Uterus (tissue), 2 donors: ENCODE results near the gene NFE2L2.

Source experiments
- POLR2A ChIP-seq, 2 donors: fragments of 450-650 bp; IDR thresholded peaks; one replicate each; pipeline ENCODE4 v1.6.1; 2016; ENCODE audit warnings: antibody characterized with exemption in 2 of 2, mild to moderate bottlenecking in 1 of 2, moderate library complexity in 1 of 2
- TF ChIP-seq, protein P1 (sequence below), 4 experiments: fragments of 200-600 bp in 2 of 4; fragments of 450-650 bp in 2 of 4; sonication (generic) in 2 of 4; IDR thresholded peaks; one replicate each; pipeline ENCODE4 v1.5.1; 2016 to 2019; ENCODE audit warnings: antibody characterized with exemption in 4 of 4, mild to moderate bottlenecking in 2 of 4, moderate library complexity in 1 of 4

DNA sequence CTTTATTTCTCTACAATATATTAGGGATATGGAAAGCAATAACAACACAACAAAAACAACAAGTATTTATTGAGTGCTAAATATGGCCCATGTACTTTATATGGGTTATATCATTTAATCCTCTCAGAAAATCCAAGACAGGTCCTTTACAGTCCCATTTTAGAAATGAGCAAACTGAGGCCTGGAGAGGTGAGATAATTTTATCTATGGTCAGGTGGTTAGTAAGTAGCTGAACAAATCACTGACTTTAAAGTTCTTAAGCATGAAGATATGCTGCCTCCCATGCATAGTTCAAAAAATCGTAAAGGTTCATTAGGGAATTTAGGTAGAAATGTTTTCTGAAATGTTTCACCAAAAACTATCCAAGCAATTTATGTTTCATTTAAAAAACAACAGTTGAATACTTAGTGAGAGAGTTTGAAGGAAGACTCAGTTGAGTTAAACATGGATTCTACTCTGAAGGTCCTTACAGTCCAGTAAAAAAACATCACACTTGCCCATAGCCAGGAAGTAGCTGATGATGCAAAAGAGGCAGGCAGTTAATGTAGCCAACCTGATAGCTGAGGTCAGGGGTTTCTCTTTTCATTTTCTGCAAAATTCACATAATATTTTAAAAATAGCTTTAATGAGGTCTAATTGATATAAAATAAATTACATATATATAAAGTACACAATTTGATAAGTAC, 7.6 kb upstream of the NFE2L2 start:
- TF ChIP-seq, protein P1, sequence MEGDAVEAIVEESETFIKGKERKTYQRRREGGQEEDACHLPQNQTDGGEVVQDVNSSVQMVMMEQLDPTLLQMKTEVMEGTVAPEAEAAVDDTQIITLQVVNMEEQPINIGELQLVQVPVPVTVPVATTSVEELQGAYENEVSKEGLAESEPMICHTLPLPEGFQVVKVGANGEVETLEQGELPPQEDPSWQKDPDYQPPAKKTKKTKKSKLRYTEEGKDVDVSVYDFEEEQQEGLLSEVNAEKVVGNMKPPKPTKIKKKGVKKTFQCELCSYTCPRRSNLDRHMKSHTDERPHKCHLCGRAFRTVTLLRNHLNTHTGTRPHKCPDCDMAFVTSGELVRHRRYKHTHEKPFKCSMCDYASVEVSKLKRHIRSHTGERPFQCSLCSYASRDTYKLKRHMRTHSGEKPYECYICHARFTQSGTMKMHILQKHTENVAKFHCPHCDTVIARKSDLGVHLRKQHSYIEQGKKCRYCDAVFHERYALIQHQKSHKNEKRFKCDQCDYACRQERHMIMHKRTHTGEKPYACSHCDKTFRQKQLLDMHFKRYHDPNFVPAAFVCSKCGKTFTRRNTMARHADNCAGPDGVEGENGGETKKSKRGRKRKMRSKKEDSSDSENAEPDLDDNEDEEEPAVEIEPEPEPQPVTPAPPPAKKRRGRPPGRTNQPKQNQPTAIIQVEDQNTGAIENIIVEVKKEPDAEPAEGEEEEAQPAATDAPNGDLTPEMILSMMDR (IDR thresholded peaks at IDR 0.05) = no peak
- no peak for TF ChIP-seq POLR2A (IDR thresholded peaks at IDR 0.05)
